ELF-1 (cell line): ENCODE data around the gene RNF182.
A peak's percentile ranks its signal among the peaks of the same experiment; 100 is the strongest.
"Not testable (repeated sequence)": the region's sequence is repeated elsewhere in the genome, so short reads cannot be mapped to it uniquely, and the experiment has no call there.

ENCODE experiments used
- DNase-seq: peaks from one replicate; pipeline ENCODE4 v3.0.0-alpha.2; 2016; ENCODE audit warnings: low read depth, low spot score

The RNF182 gene

GRCh38 chr6:14000901-14001300 lies 76.1 kb downstream of the RNF182 start:
- no peak for DNase-seq

GRCh38 chr6:14001329-14002012 lies 76.7 kb downstream of the RNF182 start:
- peak; percentile 64 for DNase-seq

- DNase-seq = no peak
These were observed 77.6 kb downstream of the RNF182 start for GRCh38 chr6:14002176-14002947.

GRCh38 chr6:14004258-14004657 lies 79.5 kb downstream of the RNF182 start:
- DNase-seq = no peak

GRCh38 chr6:14008809-14009208 lies 84.1 kb downstream of the RNF182 start:
- DNase-seq = no peak

GRCh38 chr6:14009431-14009830 lies 84.7 kb downstream of the RNF182 start:
- no peak for DNase-seq

GRCh38 chr6:14010275-14010674 lies 85.5 kb downstream of the RNF182 start:
- DNase-seq = no peak

- DNase-seq = no peak
These were observed 87.7 kb downstream of the RNF182 start for GRCh38 chr6:14012313-14013030.

GRCh38 chr6:14015964-14016363 lies 91.2 kb downstream of the RNF182 start:
- DNase-seq = no peak

GRCh38 chr6:14016432-14016831 lies 91.7 kb downstream of the RNF182 start:
- DNase-seq = peak; percentile 48

GRCh38 chr6:14016935-14017625 lies 92.3 kb downstream of the RNF182 start:
- DNase-seq = no peak

GRCh38 chr6:14017626-14018475 lies 93.1 kb downstream of the RNF182 start:
- DNase-seq = peak; percentile 45

GRCh38 chr6:14018559-14018958 lies 93.8 kb downstream of the RNF182 start:
- not testable (repeated sequence) for DNase-seq

- DNase-seq = no peak
These were observed 95.8 kb downstream of the RNF182 start for GRCh38 chr6:14020551-14020950.

- DNase-seq = no peak
These were observed 96.7 kb downstream of the RNF182 start for GRCh38 chr6:14021449-14021848.

GRCh38 chr6:14022673-14023072 lies 97.9 kb downstream of the RNF182 start:
- no peak for DNase-seq

- DNase-seq = no peak
These were observed 99.1 kb downstream of the RNF182 start for GRCh38 chr6:14023855-14024254.

- no peak for DNase-seq
These were observed 100.4 kb downstream of the RNF182 start for GRCh38 chr6:14025160-14025559.

GRCh38 chr6:14026831-14027539 lies 102.2 kb downstream of the RNF182 start:
- no peak for DNase-seq

- DNase-seq = no peak
These were observed 103.9 kb downstream of the RNF182 start for GRCh38 chr6:14028631-14029030.
